GM12892 (cell line): ENCODE results near the gene CLDN18.
A peak's percentile ranks its signal among the peaks of the same experiment; 100 is the strongest.

Source experiments
- DNase-seq: peaks from one replicate; pipeline ENCODE4 v3.0.0; 2011; ENCODE audit not compliant: insufficient read length
- FAIRE-seq: peaks from 2 replicates; lab custom pipeline; 2011; peaks lifted over from hg19 to GRCh38; lab: Jason Lieb, UNC
- POLR2A ChIP-seq: IDR thresholded peaks from 2 replicates; pipeline ENCODE4 v1.6.1; 2011; ENCODE audit warnings: low read depth, low read length, control low read depth
- POLR2AphosphoS5 ChIP-seq: IDR thresholded peaks from 2 replicates; pipeline ENCODE4 v1.6.1; 2011; ENCODE audit warnings: low read depth, low read length, control low read depth
- TAF1 ChIP-seq: IDR thresholded peaks from 2 replicates; pipeline ENCODE4 v1.6.1; 2011; ENCODE audit warnings: low read depth, mild to moderate bottlenecking, control low read depth, low read length, borderline replicate concordance

Gene CLDN18

GRCh38 chr3:138030734-138031280 lies 20.8 kb downstream of the CLDN18 start:
- FAIRE-seq (no peak), DNase-seq (no peak)
- TF ChIP-seq POLR2AphosphoS5, result no peak
- no peak for TF ChIP-seq POLR2A
- no peak for TF ChIP-seq TAF1

- no peak for TF ChIP-seq TAF1
- no peak for DNase-seq
- FAIRE-seq, result no peak
Observed at GRCh38 chr3:138031536-138031935, 21.6 kb downstream of the CLDN18 start.

GRCh38 chr3:138032567-138032966 lies 22.6 kb downstream of the CLDN18 start:
- FAIRE-seq (peak; percentile 44), DNase-seq (no peak)
- TF ChIP-seq POLR2AphosphoS5, result no peak
- no peak for TF ChIP-seq POLR2A
- no peak for TF ChIP-seq TAF1

- DNase-seq, result no peak
- TF ChIP-seq POLR2AphosphoS5, result no peak
- no peak for TF ChIP-seq POLR2A
- TF ChIP-seq TAF1, result no peak
- FAIRE-seq, result peak; percentile 76
Observed at GRCh38 chr3:138033202-138033691, 23.3 kb downstream of the CLDN18 start.

GRCh38 chr3:138034918-138035317 lies 25.0 kb downstream of the CLDN18 start:
- peak; percentile 58 for FAIRE-seq
- no peak for TF ChIP-seq POLR2AphosphoS5
- DNase-seq, result no peak

GRCh38 chr3:138036572-138036971 lies 26.6 kb downstream of the CLDN18 start:
- FAIRE-seq, result peak; percentile 87
- DNase-seq, result no peak
- TF ChIP-seq POLR2AphosphoS5, result no peak
- TF ChIP-seq POLR2A, result no peak
- TF ChIP-seq TAF1, result no peak

GRCh38 chr3:138038725-138039462 lies 28.9 kb downstream of the CLDN18 start:
- TF ChIP-seq TAF1 (no peak), POLR2A (no peak), POLR2AphosphoS5 (no peak)
- FAIRE-seq (no peak), DNase-seq (no peak)

- TF ChIP-seq POLR2AphosphoS5, result no peak
- no peak for TF ChIP-seq POLR2A
- no peak for TF ChIP-seq TAF1
- FAIRE-seq, result no peak
- DNase-seq, result no peak
Observed at GRCh38 chr3:138042043-138042442, 32.1 kb downstream of the CLDN18 start.

- peak; percentile 70 for FAIRE-seq
- no peak for TF ChIP-seq TAF1
- no peak for TF ChIP-seq POLR2A
- no peak for TF ChIP-seq POLR2AphosphoS5
Observed at GRCh38 chr3:138043266-138044029, 33.5 kb downstream of the CLDN18 start.

GRCh38 chr3:138046085-138046484 lies 36.1 kb downstream of the CLDN18 start:
- FAIRE-seq (peak; percentile 21), DNase-seq (no peak)
- TF ChIP-seq TAF1, result no peak
- TF ChIP-seq POLR2A, result no peak
- no peak for TF ChIP-seq POLR2AphosphoS5

More at GRCh38 chr3:138043266-138044029, 33.5 kb downstream of the CLDN18 start:
- DNase-seq, result no peak

- DNase-seq (no peak), FAIRE-seq (peak; percentile 93)
- TF ChIP-seq POLR2AphosphoS5 (no peak), POLR2A (no peak), TAF1 (no peak)
Observed at GRCh38 chr3:138046955-138047354, 37.0 kb downstream of the CLDN18 start.
